Body of pancreas (tissue), 4 donors: Measurements from ENCODE around the gene ARHGAP30. TPM values are rescaled to one million over a fixed set of nuclear protein-coding genes. Genes with fewer than 3 reads are reported as not detected.

Source experiments
- ATAC-seq: fragments of 150-250 bp; one replicate; pipeline ENCODE4 v1.9.1; 2016
- DNase-seq, 4 donors: peaks; one replicate each; pipeline ENCODE4 v3.0.0-alpha.2; 2019
- H3K27ac ChIP-seq, 4 donors: fragments of 200-600 bp; sonication (generic); 1 replicate in 3 of 4; 2 replicates in 1 of 4; pipeline versions ENCODE4 v1.5.1 to v1.6.1; 2016 to 2019; ENCODE audit warnings: mild to moderate bottlenecking in 1 of 4, mixed read lengths in 1 of 4, moderate library complexity in 1 of 4
- H3K27me3 ChIP-seq, 2 donors: fragments of 200-600 bp; sonication (generic); one replicate each; pipeline ENCODE4 v1.6.0; 2016; ENCODE audit warnings: mild to moderate bottlenecking in 1 of 2
- H3K36me3 ChIP-seq, 2 donors: fragments of 200-600 bp; sonication (generic); replicated peaks in 1 of 2; 2 replicates each; pipeline ENCODE4 v1.5.1; 2016; ENCODE audit warnings: low read depth in 2 of 2; ENCODE audit not compliant: insufficient read depth in 1 of 2
- H3K4me1 ChIP-seq: fragments of 200-600 bp; sonication (generic); one replicate; pipeline ENCODE4 v1.6.0; 2016
- H3K4me3 ChIP-seq, 2 donors: fragments of 200-600 bp; sonication (generic); 1 replicate in 1 of 2; 2 replicates in 1 of 2; pipeline ENCODE4 v1.5.1; 2016 to 2019
- H3K9me3 ChIP-seq, 3 donors: fragments of 200-600 bp; sonication (generic); 1 replicate in 2 of 3; 2 replicates in 1 of 3; pipeline ENCODE4 v1.5.1; 2016
- POLR2A ChIP-seq, 3 donors: fragments of 450-650 bp; IDR thresholded peaks; one replicate each; pipeline ENCODE4 v1.6.1; 2016; ENCODE audit warnings: antibody characterized with exemption in 3 of 3, mild to moderate bottlenecking in 2 of 3
- WGBS, 2 donors: methylation state at CpG; one replicate each; pipeline ENCODE4 v1.1.5; 2017; 5-methylcytosine and 5-hydroxymethylcytosine counted together
- intact Hi-C: fragments of 100-400 bp; cut with DNase I; formaldehyde crosslinking; loops from one replicate; pipeline ENCODE4 v1.15.1; 2023
- total RNA-seq, 2 donors: library from RNA; depleted of rRNA; stranded (reverse); fragments of >200 nt; gene quantifications; one replicate each; pipeline ENCODE4 v1.1.0, GENCODE V29; 2016
- TF ChIP-seq, protein P1 (sequence below), 7 experiments: fragments of 450-650 bp in 4 of 7; fragments of 200-600 bp in 3 of 7; sonication (generic) in 3 of 7; IDR thresholded peaks; one replicate each; pipeline ENCODE4 v1.5.1; 2016 to 2019; ENCODE audit warnings: antibody characterized with exemption in 7 of 7

ARHGAP30 gene
- total RNA-seq, 2 donors from 2014 or later = 3.1 to 4.9 TPM

DNA sequence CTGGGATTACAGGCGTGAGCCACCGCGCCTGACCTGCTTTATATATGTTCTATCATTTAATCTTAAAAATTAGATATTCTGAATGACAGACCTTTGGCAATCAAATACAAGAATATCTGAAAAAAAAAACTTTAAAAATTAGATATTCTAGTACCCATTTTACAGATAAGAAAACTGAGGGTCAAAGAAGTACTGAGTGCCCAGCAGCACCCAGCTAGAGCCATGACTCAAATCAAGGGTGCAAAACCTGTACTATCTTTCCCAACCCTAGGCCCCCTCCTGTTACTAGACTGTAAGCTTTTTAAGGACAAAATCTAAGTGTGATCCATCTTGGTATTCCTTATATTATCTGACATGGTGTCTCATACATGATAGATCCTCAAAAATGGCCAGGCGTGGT, 8.3 kb downstream of the ARHGAP30 start:
- Histone ChIP-seq H3K27me3 (no peaks in the 10 kb centered on the region), H3K9me3 (no peaks in the 10 kb centered on the region), H3K36me3 (no peaks in the 10 kb centered on the region), H3K27ac (no peak overlapping the region), H3K4me1 (no peaks in the 10 kb centered on the region), H3K4me3 (no peak overlapping the region)
- 90 to 91% methylated on average over 4 of the region's 4 CpGs for WGBS, 2 donors
- no peak for ATAC-seq
- intact Hi-C loops = no loop called here
- no peak for TF ChIP-seq POLR2A (IDR thresholded peaks at IDR 0.05)
- TF ChIP-seq, protein P1, sequence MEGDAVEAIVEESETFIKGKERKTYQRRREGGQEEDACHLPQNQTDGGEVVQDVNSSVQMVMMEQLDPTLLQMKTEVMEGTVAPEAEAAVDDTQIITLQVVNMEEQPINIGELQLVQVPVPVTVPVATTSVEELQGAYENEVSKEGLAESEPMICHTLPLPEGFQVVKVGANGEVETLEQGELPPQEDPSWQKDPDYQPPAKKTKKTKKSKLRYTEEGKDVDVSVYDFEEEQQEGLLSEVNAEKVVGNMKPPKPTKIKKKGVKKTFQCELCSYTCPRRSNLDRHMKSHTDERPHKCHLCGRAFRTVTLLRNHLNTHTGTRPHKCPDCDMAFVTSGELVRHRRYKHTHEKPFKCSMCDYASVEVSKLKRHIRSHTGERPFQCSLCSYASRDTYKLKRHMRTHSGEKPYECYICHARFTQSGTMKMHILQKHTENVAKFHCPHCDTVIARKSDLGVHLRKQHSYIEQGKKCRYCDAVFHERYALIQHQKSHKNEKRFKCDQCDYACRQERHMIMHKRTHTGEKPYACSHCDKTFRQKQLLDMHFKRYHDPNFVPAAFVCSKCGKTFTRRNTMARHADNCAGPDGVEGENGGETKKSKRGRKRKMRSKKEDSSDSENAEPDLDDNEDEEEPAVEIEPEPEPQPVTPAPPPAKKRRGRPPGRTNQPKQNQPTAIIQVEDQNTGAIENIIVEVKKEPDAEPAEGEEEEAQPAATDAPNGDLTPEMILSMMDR (IDR thresholded peaks at IDR 0.05) = no peak
- DNase-seq = no peak

DNA sequence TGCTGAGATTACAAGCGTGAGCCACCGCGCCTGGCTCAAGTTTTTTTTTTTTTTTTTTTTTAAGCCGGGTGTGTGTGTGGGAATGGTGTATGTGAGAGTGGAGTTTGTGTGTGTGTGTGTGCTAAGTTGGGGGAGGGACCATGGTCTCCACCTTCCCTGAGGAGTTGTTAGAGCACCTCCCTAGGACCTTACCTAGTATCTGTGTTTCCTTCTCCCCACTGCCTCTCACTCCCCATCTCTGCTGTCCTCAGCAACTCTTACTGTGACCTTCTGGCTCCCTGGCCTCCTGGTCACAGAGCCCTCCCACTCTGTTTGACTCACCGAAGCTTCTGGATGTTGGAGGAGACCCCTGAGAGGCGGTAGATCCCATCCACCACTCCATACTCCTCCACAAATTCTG, 10.4 kb downstream of the ARHGAP30 start:
- intact Hi-C loops = no loop called here
- no peak for TF ChIP-seq POLR2A (IDR thresholded peaks at IDR 0.05)
- TF ChIP-seq, protein P1 (IDR thresholded peaks at IDR 0.05) = no peak
- ATAC-seq (no peak), DNase-seq (no peak)
- Histone ChIP-seq H3K9me3 (no peaks in the 10 kb centered on the region), H3K4me3 (no peak overlapping the region), H3K36me3 (no peaks in the 10 kb centered on the region), H3K27me3 (no peaks in the 10 kb centered on the region), H3K4me1 (no peaks in the 10 kb centered on the region), H3K27ac (no peak overlapping the region)
- WGBS, 2 donors = 73 to 84% methylated on average over 6 of the region's 6 CpGs

DNA sequence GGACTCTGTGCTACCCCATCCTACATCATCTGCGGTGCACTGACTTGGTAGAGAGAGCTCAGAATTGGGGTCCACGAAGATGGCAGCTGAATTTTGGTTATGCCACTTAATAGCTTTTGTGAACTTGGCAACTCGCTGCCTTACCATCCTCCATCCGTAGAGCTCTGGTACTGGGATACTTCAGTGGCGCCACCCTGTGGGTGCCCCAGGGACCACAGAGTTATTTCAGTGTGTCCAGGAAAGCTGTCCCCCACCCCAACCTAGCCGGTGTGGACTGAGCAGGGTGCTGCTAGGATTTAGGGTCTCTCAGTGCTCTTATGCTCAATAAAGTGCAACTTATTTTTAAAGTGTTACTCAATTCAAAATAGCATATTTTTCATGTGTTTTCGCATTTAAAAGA, 14.9 kb downstream of the ARHGAP30 start:
- TF ChIP-seq, protein P1 (IDR thresholded peaks at IDR 0.05) = no peak
- no peak for TF ChIP-seq POLR2A (IDR thresholded peaks at IDR 0.05)
- intact Hi-C loops = no loop called here
- H3K9me3 ChIP-seq = no peaks in the 10 kb centered on the region

DNA sequence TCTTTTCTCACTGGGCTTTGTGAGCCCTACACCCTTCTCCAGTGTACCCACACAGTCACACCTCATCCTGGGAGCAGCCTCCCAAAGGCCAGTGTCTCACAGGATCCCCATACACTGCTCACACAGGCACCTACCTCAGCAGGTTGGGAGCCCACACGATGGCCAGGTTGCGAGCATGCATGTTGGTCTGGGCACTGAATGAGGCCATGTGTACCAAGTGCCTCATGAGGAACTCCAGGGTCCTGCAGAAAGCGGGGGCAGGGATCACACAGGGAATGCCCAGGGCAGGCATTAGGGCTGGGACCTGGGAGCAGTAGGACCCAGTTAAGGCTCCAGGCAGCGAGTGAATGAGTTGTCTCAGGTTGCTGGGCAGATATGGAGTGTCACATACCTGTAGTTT, 15.5 kb downstream of the ARHGAP30 start:
- H3K9me3 ChIP-seq = no peaks in the 10 kb centered on the region
- no peaks in the 10 kb centered on the region for H3K36me3 ChIP-seq
- H3K4me3 ChIP-seq = no peak overlapping the region
- H3K27ac ChIP-seq = no peak overlapping the region
- 73 to 100% methylated on average over 2 to 4 of the region's 4 CpGs for WGBS, 2 donors
- TF ChIP-seq POLR2A (IDR thresholded peaks at IDR 0.05) = no peak
- TF ChIP-seq, protein P1 (IDR thresholded peaks at IDR 0.05) = no peak
- no peaks in the 10 kb centered on the region for H3K4me1 ChIP-seq
- DNase-seq = no peak
- intact Hi-C loops = no loop called here
- H3K27me3 ChIP-seq = no peaks in the 10 kb centered on the region
- ATAC-seq = no peak

More for the DNA sequence above, 14.9 kb downstream of the ARHGAP30 start:
- H3K4me1 ChIP-seq = no peaks in the 10 kb centered on the region
- no peaks in the 10 kb centered on the region for H3K36me3 ChIP-seq
- H3K4me3 ChIP-seq = no peak overlapping the region
- no peak for DNase-seq
- no peaks in the 10 kb centered on the region for H3K27me3 ChIP-seq
- ATAC-seq = no peak
- H3K27ac ChIP-seq = no peak overlapping the region
- 68 to 78% methylated on average over 6 to 7 of the region's 7 CpGs for WGBS, 2 donors

DNA sequence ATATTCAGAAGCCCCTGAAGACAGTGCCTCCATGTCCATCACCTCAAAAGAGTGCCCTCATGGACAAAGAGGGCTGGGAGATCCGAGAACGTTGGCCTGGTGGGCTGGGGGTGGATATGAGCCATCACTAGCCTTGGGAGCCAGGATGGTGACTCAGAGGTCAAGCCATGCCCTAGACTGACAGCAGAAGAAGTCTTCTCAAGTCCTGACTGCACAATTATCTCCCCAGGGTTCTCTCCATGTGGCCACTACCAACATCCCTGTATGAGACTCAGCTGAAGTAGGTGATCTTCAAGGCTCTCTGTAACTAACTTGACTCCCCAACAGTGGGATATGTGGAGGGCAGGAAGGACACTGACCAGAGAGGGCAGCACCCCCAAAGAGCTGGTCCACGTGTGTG, 16.8 kb downstream of the ARHGAP30 start:
- DNase-seq = no peak

More for the DNA sequence above, 16.8 kb downstream of the ARHGAP30 start:
- WGBS, 2 donors = 74 to 78% methylated on average over 2 to 3 of the region's 3 CpGs
- H3K4me1 ChIP-seq = no peaks in the 10 kb centered on the region
- H3K36me3 ChIP-seq = no peaks in the 10 kb centered on the region
- no peak overlapping the region for H3K27ac ChIP-seq
- H3K4me3 ChIP-seq = no peak overlapping the region
- intact Hi-C loops = no loop called here
- no peaks in the 10 kb centered on the region for H3K9me3 ChIP-seq
- no peak for TF ChIP-seq POLR2A (IDR thresholded peaks at IDR 0.05)
- TF ChIP-seq, protein P1 (IDR thresholded peaks at IDR 0.05) = no peak
- no peaks in the 10 kb centered on the region for H3K27me3 ChIP-seq
- ATAC-seq = no peak
